ENCODE data around the gene DIP2B.

Gene DIP2B

GRCh38 chr12:50787618-50788017, 282.8 kb downstream of the DIP2B start:
- Histone ChIP-seq H3K27ac (ENCODE audit: low read length) (no peak overlapping the region), H3K36me3 (ENCODE audit: control insufficient read depth, low read depth, low read length) (peaks cover 4% of the 10 kb centered on the region), H3K4me3 (ENCODE audit: low read length) (no peak overlapping the region), H3K9ac (ENCODE audit: low read length) (no peak overlapping the region), H3K9me3 (ENCODE audit: control insufficient read depth, low read depth, low read length) (no peaks in the 10 kb centered on the region), H3K4me1 (ENCODE audit: control insufficient read depth, low read depth, low read length) (no peaks in the 10 kb centered on the region), H3K27me3 (ENCODE audit: control insufficient read depth, insufficient read depth, low read length) (no peaks in the 10 kb centered on the region)

- Histone ChIP-seq H3K36me3 (ENCODE audit: control insufficient read depth, low read depth, low read length) (peaks cover 4% of the 10 kb centered on the region), H3K27me3 (ENCODE audit: control insufficient read depth, insufficient read depth, low read length) (no peaks in the 10 kb centered on the region), H3K4me1 (ENCODE audit: control insufficient read depth, low read depth, low read length) (no peaks in the 10 kb centered on the region), H3K9ac (ENCODE audit: low read length) (no peak overlapping the region), H3K9me3 (ENCODE audit: control insufficient read depth, low read depth, low read length) (no peaks in the 10 kb centered on the region), H3K4me3 (ENCODE audit: low read length) (no peak overlapping the region), H3K27ac (ENCODE audit: low read length) (no peak overlapping the region)
Observed at GRCh38 chr12:50788561-50788960, 283.8 kb downstream of the DIP2B start.

- H3K4me1 ChIP-seq (ENCODE audit: control insufficient read depth, low read depth, low read length): no peaks in the 10 kb centered on the region
- no peaks in the 10 kb centered on the region for H3K9me3 ChIP-seq (ENCODE audit: control insufficient read depth, low read depth, low read length)
- H3K4me3 ChIP-seq (ENCODE audit: low read length): no peak overlapping the region
- peaks cover 4% of the 10 kb centered on the region for H3K36me3 ChIP-seq (ENCODE audit: control insufficient read depth, low read depth, low read length)
- no peak overlapping the region for H3K9ac ChIP-seq (ENCODE audit: low read length)
- H3K27me3 ChIP-seq (ENCODE audit: control insufficient read depth, insufficient read depth, low read length): no peaks in the 10 kb centered on the region
- no peak overlapping the region for H3K27ac ChIP-seq (ENCODE audit: low read length)
Observed at GRCh38 chr12:50790081-50790480, 285.3 kb downstream of the DIP2B start.
